Coronary artery (tissue), 2 donors: ENCODE data around the gene RFNG.
A peak's percentile ranks its signal among the peaks of the same experiment; 100 is the strongest.

ENCODE experiments used
- DNase-seq: peaks from one replicate; pipeline ENCODE4 v3.0.0-alpha.2; 2017; ENCODE audit warnings: low spot score
- H3K27ac ChIP-seq, 2 donors: fragments of 200-600 bp; sonication (generic); one replicate each; pipeline ENCODE4 v1.5.1; 2016 to 2019
- H3K4me3 ChIP-seq: fragments of 200-600 bp; sonication (generic); 2 replicates; pipeline ENCODE4 v1.5.1; 2016; ENCODE audit warnings: mild to moderate bottlenecking, moderate library complexity
- TF ChIP-seq, protein P1 (sequence below): fragments of 200-600 bp; sonication (generic); IDR thresholded peaks from one replicate; pipeline ENCODE4 v1.5.1; 2019; ENCODE audit warnings: antibody characterized with exemption

Gene RFNG

GRCh38 chr17:82073446-82073845, 21.8 kb upstream of the RFNG start:
- TF ChIP-seq, protein P1, sequence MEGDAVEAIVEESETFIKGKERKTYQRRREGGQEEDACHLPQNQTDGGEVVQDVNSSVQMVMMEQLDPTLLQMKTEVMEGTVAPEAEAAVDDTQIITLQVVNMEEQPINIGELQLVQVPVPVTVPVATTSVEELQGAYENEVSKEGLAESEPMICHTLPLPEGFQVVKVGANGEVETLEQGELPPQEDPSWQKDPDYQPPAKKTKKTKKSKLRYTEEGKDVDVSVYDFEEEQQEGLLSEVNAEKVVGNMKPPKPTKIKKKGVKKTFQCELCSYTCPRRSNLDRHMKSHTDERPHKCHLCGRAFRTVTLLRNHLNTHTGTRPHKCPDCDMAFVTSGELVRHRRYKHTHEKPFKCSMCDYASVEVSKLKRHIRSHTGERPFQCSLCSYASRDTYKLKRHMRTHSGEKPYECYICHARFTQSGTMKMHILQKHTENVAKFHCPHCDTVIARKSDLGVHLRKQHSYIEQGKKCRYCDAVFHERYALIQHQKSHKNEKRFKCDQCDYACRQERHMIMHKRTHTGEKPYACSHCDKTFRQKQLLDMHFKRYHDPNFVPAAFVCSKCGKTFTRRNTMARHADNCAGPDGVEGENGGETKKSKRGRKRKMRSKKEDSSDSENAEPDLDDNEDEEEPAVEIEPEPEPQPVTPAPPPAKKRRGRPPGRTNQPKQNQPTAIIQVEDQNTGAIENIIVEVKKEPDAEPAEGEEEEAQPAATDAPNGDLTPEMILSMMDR: no peak
- no peak overlapping the region for H3K27ac ChIP-seq
- no peak overlapping the region for H3K4me3 ChIP-seq
- no peak for DNase-seq

GRCh38 chr17:82072827-82073226, 21.2 kb upstream of the RFNG start:
- no peak for DNase-seq
- no peak overlapping the region for H3K4me3 ChIP-seq
- no peak overlapping the region for H3K27ac ChIP-seq
- TF ChIP-seq, protein P1: no peak

DNA sequence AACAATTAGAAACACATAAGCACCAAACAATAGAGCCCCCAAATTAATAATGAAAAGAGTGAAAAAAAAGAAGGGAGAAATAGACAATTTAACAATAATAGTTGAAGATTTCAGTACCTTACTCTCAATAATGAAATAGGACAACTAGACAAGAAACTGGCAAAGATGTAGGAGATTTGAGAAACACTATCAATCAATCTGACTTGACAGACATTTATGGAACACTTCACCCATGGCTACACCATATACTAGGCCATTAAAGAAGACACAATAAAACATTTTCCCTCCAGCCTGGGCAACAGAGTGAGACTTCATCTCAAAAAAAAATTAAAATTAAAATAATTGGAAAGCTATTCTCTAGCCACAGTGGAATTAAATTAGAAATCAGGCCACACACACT, 19.0 kb upstream of the RFNG start:
- DNase-seq: no peak
- TF ChIP-seq, protein P1: no peak
- Histone ChIP-seq H3K4me3 (no peak overlapping the region), H3K27ac (no peak overlapping the region)

DNA sequence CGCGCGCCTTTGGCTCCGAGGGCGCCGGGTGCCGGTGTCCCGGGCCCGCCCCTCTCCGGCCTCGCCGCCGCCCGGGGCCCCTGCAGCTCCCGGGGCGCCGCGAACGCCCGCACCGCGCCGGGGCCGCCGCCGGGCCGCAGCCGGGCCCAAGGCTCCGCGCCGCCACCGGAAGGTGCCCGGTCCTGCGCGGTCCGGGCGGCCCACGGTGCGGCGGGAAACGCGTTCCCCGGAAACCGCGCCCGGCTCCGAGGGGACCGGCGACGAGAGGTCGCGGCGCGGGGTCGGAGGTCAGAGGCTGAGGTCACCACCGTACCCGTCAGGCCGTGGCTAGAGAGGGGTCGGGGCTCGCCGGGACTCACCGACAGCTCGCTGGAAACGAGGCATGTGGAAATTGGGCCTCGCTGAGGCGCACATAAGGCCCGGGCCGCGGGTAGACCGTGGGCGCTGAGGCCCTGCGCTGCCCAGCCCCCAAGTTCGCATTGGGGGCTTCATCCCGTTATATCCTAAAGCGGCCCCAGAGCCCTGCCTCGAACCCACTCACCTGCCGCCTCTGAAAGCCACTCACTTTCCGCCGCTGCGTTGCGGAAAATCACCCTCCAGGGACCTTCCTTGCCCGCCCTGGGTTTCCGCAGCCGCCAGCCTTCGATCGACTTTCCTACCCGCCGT, 14.2 kb upstream of the RFNG start, which contains the start of gene DUS1L:
DUS1L (minus strand) TSS at position 167 of the 666 bp plus-strand sequence. CDS start 745 bp downstream, outside the sequence.
- no peak for DNase-seq
- Histone ChIP-seq H3K4me3 (peak within 1 kb of the TSS; percentile 87), H3K27ac (peak within 1 kb of the TSS; percentile 86 to 88)
- TF ChIP-seq, protein P1: no peak

- H3K27ac ChIP-seq: peak overlapping the region; percentile 50 to 86
- no peak for DNase-seq
- peak overlapping the region; percentile 87 for H3K4me3 ChIP-seq
- TF ChIP-seq, protein P1: no peak
Observed at GRCh38 chr17:82065193-82065637, 13.6 kb upstream of the RFNG start.

DNA sequence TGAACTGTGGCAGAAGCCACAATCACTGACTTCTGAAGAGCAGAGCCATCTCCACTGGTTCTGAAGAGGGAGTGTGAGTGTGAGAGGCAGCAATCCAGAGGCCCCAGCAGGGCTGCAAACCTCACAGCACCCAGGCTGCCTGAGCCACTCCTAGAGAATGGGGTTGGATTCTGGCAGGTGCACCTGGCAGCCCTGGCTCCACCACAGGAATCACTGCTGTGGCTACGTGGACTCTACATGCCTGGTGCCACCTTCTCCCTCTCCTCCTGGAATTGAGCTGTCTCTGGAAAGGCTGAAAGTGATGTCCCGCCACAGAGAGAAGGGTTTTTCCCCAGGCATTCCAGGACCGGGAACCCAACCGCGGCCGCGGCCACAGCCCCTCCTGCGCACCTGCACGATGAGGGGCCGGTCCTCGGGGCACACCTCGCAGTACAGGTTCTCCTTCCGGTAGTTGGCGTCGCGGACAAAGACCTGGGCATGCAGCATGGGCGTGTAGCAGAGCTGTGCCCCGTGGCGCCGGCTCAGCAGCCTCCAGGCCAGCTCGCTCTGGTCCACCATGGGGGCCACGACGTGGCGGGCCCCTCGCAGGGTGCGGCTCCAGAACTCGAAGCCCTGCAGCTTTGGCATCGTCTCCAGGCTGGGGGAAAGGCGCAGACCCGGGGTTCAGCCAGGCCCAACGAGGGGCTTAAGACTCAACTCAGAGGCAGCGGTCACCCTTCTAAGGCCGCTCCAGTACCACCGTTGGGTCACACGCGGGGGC, 13.0 kb upstream of the RFNG start:
- Histone ChIP-seq H3K27ac (peak overlapping the region in 1 of 2 donors; percentile 86), H3K4me3 (peak overlapping the region; percentile 87)
- DNase-seq: no peak
- TF ChIP-seq, protein P1: no peak
